Right kidney (tissue), 1 donor: ENCODE measurements around the gene TENM3.
A peak's percentile ranks its signal among the peaks of the same experiment; 100 is the strongest.

Experiments
- DNase-seq: peaks from one replicate; pipeline ENCODE4 v3.0.0-alpha.2; 2016

The TENM3 gene

DNA sequence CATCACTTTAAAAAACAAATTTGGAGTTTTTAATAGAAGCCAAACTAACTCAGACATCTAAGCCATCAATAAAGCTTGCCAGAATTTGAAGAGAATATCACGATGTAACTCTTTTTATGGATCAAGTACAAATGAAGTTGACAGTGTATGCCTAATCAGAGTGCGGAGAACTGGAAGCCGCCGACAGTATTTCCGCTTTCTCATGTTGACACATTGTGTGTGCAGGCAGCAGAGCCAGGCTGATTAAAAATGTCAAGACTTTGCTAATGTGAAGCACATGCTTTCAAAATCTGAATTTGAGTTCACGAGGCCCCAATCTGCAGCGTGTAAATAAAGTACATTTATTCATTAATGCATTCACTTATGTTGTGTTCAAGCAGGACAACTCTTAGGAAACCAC, 161.2 kb downstream of the TENM3 start:
- DNase-seq, result no peak

DNA sequence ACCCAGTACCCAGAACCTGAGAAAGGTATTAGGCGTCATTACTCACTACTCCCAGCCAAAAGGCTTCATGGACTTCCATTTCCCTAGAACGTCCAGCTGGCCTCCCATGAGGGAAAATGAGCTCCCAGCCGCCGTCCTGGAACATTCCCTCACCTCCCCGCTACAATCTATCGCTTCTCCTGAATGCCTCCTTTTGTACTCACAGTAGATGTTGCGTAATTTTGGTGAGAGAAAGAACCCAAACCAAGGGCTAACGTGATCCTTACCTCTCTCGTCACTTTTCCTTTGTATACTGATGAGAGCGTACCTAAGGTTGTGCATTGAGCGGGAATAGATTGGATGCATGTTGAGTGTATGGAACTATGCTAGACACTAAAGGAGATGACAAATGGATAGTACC, 161.9 kb downstream of the TENM3 start:
- DNase-seq, result no peak

DNA sequence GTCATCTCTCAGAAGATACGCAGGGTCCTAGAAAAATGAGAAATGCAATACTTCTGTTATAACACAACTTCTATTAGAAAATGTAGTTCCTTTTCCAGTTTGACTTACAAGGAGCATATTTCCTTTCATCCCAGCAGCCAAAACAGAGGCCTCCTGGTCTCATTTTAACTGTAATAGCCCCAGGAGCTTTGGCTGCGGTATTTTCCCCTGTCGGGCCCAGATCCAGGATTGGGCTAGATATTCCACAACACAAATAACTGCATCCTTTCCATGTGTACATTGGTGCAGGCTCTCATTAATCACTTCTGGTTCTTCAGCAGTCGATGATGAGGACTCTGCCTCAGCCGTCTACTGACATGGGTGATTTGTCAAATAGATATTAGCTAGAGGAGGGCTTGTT, 166.1 kb downstream of the TENM3 start:
- DNase-seq, result no peak

DNA sequence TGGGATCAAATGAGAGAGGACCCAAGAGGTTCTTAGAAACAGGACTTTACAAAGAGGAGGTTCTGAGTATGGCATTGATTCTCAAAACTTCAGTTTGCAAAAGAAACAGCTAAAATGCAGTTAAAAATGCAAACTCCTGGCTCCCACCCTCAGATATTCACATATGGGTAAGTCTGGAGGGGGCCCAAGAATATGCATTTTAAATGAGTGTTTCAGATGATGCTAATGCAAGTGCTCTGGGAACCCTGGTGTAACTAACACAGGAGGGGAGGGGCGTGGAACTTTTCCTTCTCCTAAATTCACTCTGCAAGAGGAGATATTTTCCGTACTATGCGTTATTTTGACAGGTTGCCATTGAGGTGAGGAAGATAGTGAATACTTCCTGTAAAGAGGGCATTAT, 168.2 kb downstream of the TENM3 start:
- DNase-seq, result no peak

DNA sequence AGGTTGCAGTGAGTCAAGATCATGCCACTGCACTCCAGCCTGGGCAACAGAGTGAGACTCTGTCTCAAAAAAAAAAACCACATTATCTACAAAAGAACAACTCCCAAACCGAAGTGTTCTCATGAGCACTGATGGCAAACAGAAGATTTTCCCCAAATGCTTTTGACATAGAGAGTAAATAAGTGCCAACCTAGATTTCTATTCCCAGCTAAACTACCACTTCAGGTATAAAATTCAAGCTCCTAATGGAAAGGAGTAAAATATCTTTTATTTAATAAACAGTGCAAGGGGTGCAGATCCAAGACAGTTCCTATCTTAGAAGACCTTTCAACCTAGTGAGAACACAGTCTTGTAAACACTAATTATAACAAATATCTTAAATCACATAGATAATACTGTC, 170.3 kb downstream of the TENM3 start:
- DNase-seq, result no peak

- no peak for DNase-seq
Observed at GRCh38 chr4:182415116-182415515, 171.9 kb downstream of the TENM3 start.

DNA sequence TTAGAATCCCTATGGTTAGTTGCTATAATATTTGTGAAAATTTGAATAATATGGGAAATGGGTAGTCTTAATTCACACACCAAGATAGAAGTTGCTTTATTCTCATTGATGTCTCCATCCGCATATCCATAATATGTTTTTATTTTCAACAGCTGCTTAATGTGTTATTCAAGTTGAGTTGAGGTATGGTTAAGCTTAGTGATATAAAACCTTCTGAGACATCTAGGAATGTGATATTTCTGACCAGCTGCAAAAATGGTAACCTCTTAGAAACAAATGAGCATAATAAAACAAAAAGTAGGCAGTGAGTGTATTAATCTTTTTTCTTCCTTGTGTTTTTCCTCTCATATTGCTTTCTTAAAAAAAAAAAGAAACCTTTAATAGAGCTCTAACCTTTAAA, 172.9 kb downstream of the TENM3 start:
- DNase-seq, result no peak

- no peak for DNase-seq
Observed at GRCh38 chr4:182418054-182418734, 175.0 kb downstream of the TENM3 start.

- no peak for DNase-seq
Observed at GRCh38 chr4:182420189-182420588, 177.0 kb downstream of the TENM3 start.

DNA sequence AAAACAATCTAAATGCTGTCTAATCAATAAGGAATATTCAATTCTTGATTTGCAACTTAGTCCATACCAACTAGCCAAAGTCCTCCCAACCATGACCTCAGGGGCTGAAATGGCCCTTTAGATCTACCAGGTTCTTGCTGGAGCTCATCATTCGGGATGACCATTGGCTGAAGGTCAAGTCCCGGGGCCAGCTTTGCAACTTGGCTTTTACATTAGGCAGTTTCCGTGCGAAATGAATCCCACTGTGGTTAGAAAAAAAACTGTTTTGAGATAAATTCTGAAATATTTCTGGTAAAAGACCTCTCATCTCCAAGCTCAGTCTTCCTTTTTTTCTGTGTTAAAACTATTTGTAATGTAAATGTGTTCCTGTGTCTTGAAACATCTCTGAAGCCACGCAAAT, 178.6 kb downstream of the TENM3 start:
- no peak for DNase-seq

DNA sequence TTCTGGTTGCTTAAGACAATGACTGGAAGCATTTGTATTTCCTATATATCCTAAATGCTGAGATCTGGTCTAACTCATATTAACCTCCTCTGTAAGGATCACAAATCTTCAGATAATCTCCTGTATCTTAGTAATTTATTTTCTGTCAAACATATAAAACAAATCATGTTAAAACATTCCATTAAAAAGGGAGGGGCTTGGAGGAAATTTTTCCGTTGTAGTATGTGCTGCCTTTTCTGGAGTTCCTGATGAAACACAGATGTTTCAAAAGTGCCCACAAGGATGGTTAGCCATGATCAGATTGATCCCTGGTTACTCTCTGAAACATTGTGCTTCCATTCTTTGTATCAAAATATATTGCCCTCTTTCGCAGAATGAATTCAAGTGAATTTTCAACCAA, 182.1 kb downstream of the TENM3 start:
- DNase-seq, result no peak

DNA sequence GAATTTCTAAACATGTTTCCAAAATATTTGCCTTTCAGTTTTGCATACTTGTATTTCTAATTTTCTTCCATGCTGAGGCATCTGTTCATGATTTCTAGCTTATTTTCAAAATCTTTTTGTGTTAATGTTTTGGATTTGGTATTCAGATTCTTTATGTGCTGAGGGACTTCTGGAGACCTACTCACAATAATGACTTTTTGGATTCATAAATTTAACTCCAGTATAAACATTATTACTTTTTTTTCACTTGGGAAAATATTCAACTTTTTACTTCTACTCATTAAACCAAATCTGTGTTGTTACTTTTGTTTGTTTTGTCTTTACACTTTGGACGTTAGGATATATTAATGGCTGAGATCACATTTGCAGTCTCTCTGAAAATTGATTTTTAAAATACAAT, 183.7 kb downstream of the TENM3 start:
- DNase-seq, result no peak

- DNase-seq, result no peak
Observed at GRCh38 chr4:182427554-182427953, 184.4 kb downstream of the TENM3 start.

GRCh38 chr4:182429896-182430295, 186.7 kb downstream of the TENM3 start:
- DNase-seq, result no peak

DNA sequence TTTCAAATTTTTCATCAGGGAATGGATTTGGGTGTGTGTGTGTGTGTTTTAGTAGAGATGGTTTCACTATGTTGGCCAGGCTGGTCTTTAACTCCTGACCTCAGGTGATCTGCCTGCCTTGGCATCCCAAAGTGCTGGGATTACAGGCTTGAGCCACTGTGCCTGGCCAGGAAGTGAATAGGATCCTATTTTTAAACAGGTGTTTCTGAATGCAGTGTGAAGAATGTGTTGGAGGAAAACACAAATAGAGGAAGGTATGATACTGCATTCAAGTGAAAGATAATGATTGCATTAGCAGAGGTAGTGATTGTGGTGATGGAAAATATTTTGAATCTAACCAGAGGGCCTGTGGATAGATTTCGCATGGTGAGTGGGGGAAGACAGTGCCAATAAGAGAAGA, 189.6 kb downstream of the TENM3 start:
- DNase-seq, result no peak

GRCh38 chr4:182434720-182435119, 191.5 kb downstream of the TENM3 start:
- no peak for DNase-seq

- DNase-seq, result no peak
Observed at GRCh38 chr4:182435401-182435800, 192.2 kb downstream of the TENM3 start.

- no peak for DNase-seq
Observed at GRCh38 chr4:182443070-182443469, 199.9 kb downstream of the TENM3 start.

DNA sequence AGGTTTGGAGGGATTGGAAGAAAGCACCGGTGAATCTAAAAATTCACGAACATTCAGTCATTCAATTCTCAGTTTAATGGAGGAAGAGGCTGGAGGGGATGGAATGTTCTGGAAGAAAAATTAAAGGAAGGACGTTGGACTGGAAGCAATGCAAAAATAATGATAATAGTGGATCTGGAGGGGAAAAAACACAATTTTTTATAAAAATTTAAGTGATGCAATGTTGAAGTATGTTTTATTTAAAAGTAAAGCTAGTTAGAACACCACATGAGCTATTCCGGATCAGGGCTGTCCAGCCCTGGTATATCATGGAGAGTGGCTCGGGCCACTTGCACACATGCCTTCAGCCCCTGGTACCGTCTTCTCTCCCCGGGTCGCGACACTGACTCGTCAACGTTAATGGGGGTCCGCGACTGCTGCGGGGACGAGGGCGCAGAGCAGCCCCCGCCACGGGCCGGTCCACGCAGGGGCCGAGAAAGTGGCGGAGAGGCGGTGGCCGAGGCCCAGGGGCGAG, 204.6 kb downstream of the TENM3 start:
- DNase-seq, result peak; percentile 13

- DNase-seq, result peak; percentile 89
Observed at GRCh38 chr4:182448281-182449151, 205.3 kb downstream of the TENM3 start.

DNA sequence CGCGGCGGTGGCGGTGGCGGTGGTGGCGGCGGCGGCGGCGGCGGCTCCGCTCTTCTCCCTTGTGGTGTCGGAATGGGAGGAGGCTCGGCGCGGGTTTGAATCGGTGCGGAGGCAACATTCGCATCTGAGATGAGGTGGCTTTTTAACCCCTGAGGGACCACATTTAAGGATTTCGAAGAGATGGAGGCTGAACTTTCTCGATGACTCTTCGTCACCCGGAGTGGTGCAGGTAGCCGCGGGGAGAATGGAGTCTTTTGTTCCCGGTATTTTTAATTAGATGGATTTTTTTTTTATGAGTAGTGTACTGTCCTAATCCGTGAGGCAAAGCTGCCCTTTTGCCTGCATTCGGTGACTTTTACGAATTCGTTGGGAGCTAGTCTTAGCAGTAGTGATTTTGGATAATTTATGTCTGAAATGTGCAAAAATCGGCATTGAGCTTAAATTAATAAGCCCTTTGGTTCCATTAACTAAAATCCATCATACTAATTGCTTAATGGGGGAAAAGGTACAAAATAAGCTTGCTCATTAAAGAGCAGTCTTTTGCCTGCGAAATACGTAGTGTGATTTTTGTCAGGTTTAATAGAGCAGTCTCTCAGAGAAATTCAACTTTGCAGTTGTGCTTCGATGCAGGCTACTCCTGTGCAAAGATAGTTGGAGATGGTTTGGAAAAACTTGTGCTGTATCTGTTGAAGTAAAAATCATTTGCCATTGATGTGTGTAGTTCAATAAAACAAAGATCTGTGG, 206.2 kb downstream of the TENM3 start:
- DNase-seq, result peak; percentile 62

GRCh38 chr4:182449930-182450439, 206.8 kb downstream of the TENM3 start:
- DNase-seq, result peak; percentile 40

GRCh38 chr4:182451441-182451840, 208.2 kb downstream of the TENM3 start:
- DNase-seq, result no peak
